HepG2 (cell line): ENCODE data around the gene MMAA. TPM values are rescaled to one million over a fixed set of nuclear protein-coding genes. Genes with fewer than 3 reads are reported as not detected.
"Not testable (repeated sequence)": the region's sequence is repeated elsewhere in the genome, so short reads cannot be mapped to it uniquely, and the experiment has no call there.

ENCODE experiments used
- ATAC-seq: fragments of 200-7000 bp; cut with Tn5 transposase; 3 replicates; pipeline ENCODE4 v1.9.1; 2020; ENCODE audit warnings: mild to moderate bottlenecking, moderate library complexity
- BruUV-seq: library from RNA; stranded (reverse); fragments of 400-500 nt; replicated peaks from 2 replicates; lab custom pipeline; 2021; lab: Mats Ljungman, UMichigan
- CTCF ChIA-PET: fragments of 300-600 bp; formaldehyde crosslinking; extraction: SDS; loops from one replicate; lab custom pipeline; 2021; ENCODE audit warnings: low total read pairs, inconsistent platforms, low intra/inter-chr PET ratio; lab: Yijun Ruan, JAX
- POLR2A ChIA-PET: fragments of 350-600 bp; sonication (Branson Sonifier 250); formaldehyde crosslinking; loops from one replicate; lab custom pipeline; 2020; ENCODE audit warnings: antibody characterized with exemption, inconsistent platforms; lab: Yijun Ruan, JAX
- DNase-seq: peaks from one replicate; pipeline ENCODE4 v3.0.0-alpha.2; 2015; ENCODE audit warnings: low spot score
- FAIRE-seq: peaks from 3 replicates; lab custom pipeline; 2011; peaks lifted over from hg19 to GRCh38; lab: Jason Lieb, UNC
- H2AFZ ChIP-seq: one replicate; pipeline ENCODE4 v1.6.1; 2011; ENCODE audit warnings: low read length, inconsistent platforms
- H3K27ac ChIP-seq: fragments of 300-600 bp; 3 replicates; pipeline ENCODE4 v1.8.0; 2011; ENCODE audit warnings: mixed run types, mild to moderate bottlenecking, mixed read lengths, low read length, inconsistent platforms; ENCODE audit not compliant: insufficient read depth; ENCODE audit errors: extremely low read length
- H3K27me3 ChIP-seq, 2 experiments: fragments of 200-600 bp in 1 of 2; 2 replicates in 1 of 2; 3 replicates in 1 of 2; pipeline versions ENCODE4 v1.6.0 to v1.8.0; 2011; ENCODE audit warnings: low read length in 2 of 2, mild to moderate bottlenecking in 2 of 2, moderate library complexity in 2 of 2, inconsistent platforms in 1 of 2; ENCODE audit not compliant: insufficient read depth in 2 of 2, control insufficient read depth in 1 of 2
- H3K36me3 ChIP-seq, 2 experiments: fragments of 200-600 bp in 1 of 2; replicated peaks in 1 of 2; 2 replicates in 1 of 2; 3 replicates in 1 of 2; pipeline versions ENCODE4 v1.5.1 to v1.8.0; 2011; ENCODE audit warnings: low read length in 2 of 2, inconsistent platforms in 1 of 2; ENCODE audit not compliant: insufficient read depth in 2 of 2, control insufficient read depth in 1 of 2
- H3K4me1 ChIP-seq: 2 replicates; pipeline ENCODE4 v1.5.1; 2012; ENCODE audit warnings: low read length, inconsistent platforms; ENCODE audit not compliant: insufficient read depth
- H3K4me2 ChIP-seq: 2 replicates; pipeline ENCODE4 v1.6.0; 2011; ENCODE audit warnings: low read depth, low read length, inconsistent platforms
- H3K4me3 ChIP-seq, 3 experiments: fragments of 200-600 bp in 1 of 3; sonication (generic), shearing (Covaris generic) in 1 of 3; replicated peaks in 1 of 3; 2 replicates each; pipeline ENCODE4 v1.5.1; 2011 to 2016; ENCODE audit warnings: low read length in 3 of 3, inconsistent platforms in 2 of 3, low read depth in 2 of 3, mild to moderate bottlenecking in 2 of 3, control low read depth in 1 of 3, mixed read lengths in 1 of 3; ENCODE audit not compliant: insufficient read depth in 1 of 3
- H3K79me2 ChIP-seq: one replicate; pipeline ENCODE4 v1.6.1; 2011; ENCODE audit warnings: low read length, inconsistent platforms; ENCODE audit not compliant: insufficient read depth
- H3K9ac ChIP-seq: 2 replicates; pipeline ENCODE4 v1.6.0; 2011; ENCODE audit warnings: mild to moderate bottlenecking, low read depth, low read length, inconsistent platforms; ENCODE audit not compliant: insufficient read depth
- H3K9me3 ChIP-seq: 2 replicates; pipeline ENCODE4 v1.5.1; 2012; ENCODE audit warnings: mild to moderate bottlenecking, low read length
- H4K20me1 ChIP-seq: 2 replicates; pipeline ENCODE4 v1.6.0; 2011; ENCODE audit warnings: inconsistent platforms, mild to moderate bottlenecking, low read length, moderate library complexity; ENCODE audit not compliant: insufficient read depth
- FOXA3 ChIP-seq: IDR thresholded peaks from 2 replicates; pipeline ENCODE4 v1.6.1; 2016; ENCODE audit warnings: missing genetic modification reagents, missing compliant biosample characterization
- SOX5 ChIP-seq: IDR thresholded peaks from 2 replicates; pipeline ENCODE4 v1.6.1; 2016; ENCODE audit warnings: borderline replicate concordance
- WGBS: methylation state at CpG from one replicate; pipeline ENCODE4 v1.1.6; 2017; ENCODE audit warnings: low lambda C conversion rate; 5-methylcytosine and 5-hydroxymethylcytosine counted together
- in situ Hi-C: cut with HindIII; loops from 2 replicates; pipeline ENCODE4 v1.10.0; 2017; ENCODE audit warnings: low pct_unique_long_range_greater_than_20kb; ENCODE audit not compliant: extremely low pct_ligation_motif_present
- intact Hi-C: fragments of 100-400 bp; cut with micrococcal nuclease; formaldehyde crosslinking; loops from one replicate; pipeline ENCODE4 v1.10.0; 2022; ENCODE audit not compliant: unreplicated experiment
- polyA plus RNA-seq, 8 experiments: library from polyadenylated mRNA; depleted of rRNA in 3 of 8; stranded (reverse) in 7 of 8; unstranded in 1 of 8; fragments of >200 nt; fragmentation: Illumina TruSeq in 4 of 8; extraction: Trizol in 4 of 8; gene quantifications; 2 replicates each; pipeline versions ENCODE4 v1.2.1 to v1.2.3, GENCODE V29; 2011 to 2016; ENCODE audit warnings: low read depth in 4 of 8, missing spikeins in 1 of 8, mixed read lengths in 1 of 8; ENCODE audit not compliant: insufficient read depth in 1 of 8
- total RNA-seq, 5 experiments: library from RNA; depleted of rRNA; stranded (reverse); fragments of >200 nt; fragmentation: Illumina TruSeq; extraction: Trizol; gene quantifications; 2 replicates each; pipeline ENCODE4 v1.2.3, GENCODE V29; 2016; ENCODE audit warnings: low read depth in 1 of 5
- TF ChIP-seq, protein P1 (sequence below): sonication (generic); formaldehyde crosslinking; conservative IDR thresholded peaks from 2 replicates; pipeline ENCODE4 v1.4.0; 2020; ENCODE audit warnings: missing genetic modification reagents
- TF ChIP-seq, protein P2 (sequence below): sonication (generic); formaldehyde crosslinking; IDR thresholded peaks from 2 replicates; pipeline ENCODE4 v1.4.0; 2020; ENCODE audit warnings: missing genetic modification reagents
- TF ChIP-seq, protein P3 (sequence below): IDR thresholded peaks from 2 replicates; pipeline ENCODE4 v1.4.0; 2020; ENCODE audit warnings: mild to moderate bottlenecking, missing genetic modification reagents
- TF ChIP-seq, protein P4 (sequence below): sonication (generic); formaldehyde crosslinking; IDR thresholded peaks from 2 replicates; pipeline ENCODE4 v1.5.1; 2020; ENCODE audit warnings: mild to moderate bottlenecking, missing genetic modification reagents, moderate library complexity

MMAA gene
- total and polyA plus RNA-seq, 2 of the 13 experiments (the other 11 are each of a cell fraction or from before 2014, with no cell fraction given) = 1.3 to 2.8 TPM

DNA sequence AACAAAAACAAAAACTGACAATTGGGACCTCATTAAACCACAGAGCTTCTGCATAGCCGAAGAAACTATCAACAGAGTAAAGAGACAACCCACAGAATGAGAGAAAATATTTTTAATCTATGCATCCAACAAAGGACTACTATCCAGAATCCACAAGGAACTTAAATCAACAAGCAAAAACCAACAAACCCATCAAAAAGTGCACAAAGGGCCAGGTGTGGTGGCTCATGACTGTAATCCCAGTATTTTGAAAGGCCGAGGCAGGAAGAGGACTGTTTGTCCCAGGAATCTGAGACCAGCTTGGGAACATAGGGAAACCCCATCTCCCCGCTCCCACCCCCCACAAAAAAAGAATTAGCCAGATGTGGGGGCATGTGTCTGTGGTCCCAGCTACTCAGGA, 71.4 kb downstream of the MMAA start (continued):
- TF ChIP-seq, protein P1, sequence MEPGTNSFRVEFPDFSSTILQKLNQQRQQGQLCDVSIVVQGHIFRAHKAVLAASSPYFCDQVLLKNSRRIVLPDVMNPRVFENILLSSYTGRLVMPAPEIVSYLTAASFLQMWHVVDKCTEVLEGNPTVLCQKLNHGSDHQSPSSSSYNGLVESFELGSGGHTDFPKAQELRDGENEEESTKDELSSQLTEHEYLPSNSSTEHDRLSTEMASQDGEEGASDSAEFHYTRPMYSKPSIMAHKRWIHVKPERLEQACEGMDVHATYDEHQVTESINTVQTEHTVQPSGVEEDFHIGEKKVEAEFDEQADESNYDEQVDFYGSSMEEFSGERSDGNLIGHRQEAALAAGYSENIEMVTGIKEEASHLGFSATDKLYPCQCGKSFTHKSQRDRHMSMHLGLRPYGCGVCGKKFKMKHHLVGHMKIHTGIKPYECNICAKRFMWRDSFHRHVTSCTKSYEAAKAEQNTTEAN (CRISPR knock-in tag) = no peak
- TF ChIP-seq, protein P2, sequence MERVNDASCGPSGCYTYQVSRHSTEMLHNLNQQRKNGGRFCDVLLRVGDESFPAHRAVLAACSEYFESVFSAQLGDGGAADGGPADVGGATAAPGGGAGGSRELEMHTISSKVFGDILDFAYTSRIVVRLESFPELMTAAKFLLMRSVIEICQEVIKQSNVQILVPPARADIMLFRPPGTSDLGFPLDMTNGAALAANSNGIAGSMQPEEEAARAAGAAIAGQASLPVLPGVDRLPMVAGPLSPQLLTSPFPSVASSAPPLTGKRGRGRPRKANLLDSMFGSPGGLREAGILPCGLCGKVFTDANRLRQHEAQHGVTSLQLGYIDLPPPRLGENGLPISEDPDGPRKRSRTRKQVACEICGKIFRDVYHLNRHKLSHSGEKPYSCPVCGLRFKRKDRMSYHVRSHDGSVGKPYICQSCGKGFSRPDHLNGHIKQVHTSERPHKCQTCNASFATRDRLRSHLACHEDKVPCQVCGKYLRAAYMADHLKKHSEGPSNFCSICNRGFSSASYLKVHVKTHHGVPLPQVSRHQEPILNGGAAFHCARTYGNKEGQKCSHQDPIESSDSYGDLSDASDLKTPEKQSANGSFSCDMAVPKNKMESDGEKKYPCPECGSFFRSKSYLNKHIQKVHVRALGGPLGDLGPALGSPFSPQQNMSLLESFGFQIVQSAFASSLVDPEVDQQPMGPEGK (CRISPR knock-in tag) = 0 out of 2 replicates have a peak, but pooled peaks have one; percentile 18
- TF ChIP-seq SOX5 (CRISPR knock-in tag) (peak; percentile 23; the same call in 1 of the 2 replicates), FOXA3 (CRISPR knock-in tag) (peak; percentile 44; the same call in 1 of the 2 replicates)
- TF ChIP-seq, protein P3, sequence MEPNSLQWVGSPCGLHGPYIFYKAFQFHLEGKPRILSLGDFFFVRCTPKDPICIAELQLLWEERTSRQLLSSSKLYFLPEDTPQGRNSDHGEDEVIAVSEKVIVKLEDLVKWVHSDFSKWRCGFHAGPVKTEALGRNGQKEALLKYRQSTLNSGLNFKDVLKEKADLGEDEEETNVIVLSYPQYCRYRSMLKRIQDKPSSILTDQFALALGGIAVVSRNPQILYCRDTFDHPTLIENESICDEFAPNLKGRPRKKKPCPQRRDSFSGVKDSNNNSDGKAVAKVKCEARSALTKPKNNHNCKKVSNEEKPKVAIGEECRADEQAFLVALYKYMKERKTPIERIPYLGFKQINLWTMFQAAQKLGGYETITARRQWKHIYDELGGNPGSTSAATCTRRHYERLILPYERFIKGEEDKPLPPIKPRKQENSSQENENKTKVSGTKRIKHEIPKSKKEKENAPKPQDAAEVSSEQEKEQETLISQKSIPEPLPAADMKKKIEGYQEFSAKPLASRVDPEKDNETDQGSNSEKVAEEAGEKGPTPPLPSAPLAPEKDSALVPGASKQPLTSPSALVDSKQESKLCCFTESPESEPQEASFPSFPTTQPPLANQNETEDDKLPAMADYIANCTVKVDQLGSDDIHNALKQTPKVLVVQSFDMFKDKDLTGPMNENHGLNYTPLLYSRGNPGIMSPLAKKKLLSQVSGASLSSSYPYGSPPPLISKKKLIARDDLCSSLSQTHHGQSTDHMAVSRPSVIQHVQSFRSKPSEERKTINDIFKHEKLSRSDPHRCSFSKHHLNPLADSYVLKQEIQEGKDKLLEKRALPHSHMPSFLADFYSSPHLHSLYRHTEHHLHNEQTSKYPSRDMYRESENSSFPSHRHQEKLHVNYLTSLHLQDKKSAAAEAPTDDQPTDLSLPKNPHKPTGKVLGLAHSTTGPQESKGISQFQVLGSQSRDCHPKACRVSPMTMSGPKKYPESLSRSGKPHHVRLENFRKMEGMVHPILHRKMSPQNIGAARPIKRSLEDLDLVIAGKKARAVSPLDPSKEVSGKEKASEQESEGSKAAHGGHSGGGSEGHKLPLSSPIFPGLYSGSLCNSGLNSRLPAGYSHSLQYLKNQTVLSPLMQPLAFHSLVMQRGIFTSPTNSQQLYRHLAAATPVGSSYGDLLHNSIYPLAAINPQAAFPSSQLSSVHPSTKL = 0 out of 2 replicates have a peak, but pooled peaks have one; percentile 23
- TF ChIP-seq, protein P4, sequence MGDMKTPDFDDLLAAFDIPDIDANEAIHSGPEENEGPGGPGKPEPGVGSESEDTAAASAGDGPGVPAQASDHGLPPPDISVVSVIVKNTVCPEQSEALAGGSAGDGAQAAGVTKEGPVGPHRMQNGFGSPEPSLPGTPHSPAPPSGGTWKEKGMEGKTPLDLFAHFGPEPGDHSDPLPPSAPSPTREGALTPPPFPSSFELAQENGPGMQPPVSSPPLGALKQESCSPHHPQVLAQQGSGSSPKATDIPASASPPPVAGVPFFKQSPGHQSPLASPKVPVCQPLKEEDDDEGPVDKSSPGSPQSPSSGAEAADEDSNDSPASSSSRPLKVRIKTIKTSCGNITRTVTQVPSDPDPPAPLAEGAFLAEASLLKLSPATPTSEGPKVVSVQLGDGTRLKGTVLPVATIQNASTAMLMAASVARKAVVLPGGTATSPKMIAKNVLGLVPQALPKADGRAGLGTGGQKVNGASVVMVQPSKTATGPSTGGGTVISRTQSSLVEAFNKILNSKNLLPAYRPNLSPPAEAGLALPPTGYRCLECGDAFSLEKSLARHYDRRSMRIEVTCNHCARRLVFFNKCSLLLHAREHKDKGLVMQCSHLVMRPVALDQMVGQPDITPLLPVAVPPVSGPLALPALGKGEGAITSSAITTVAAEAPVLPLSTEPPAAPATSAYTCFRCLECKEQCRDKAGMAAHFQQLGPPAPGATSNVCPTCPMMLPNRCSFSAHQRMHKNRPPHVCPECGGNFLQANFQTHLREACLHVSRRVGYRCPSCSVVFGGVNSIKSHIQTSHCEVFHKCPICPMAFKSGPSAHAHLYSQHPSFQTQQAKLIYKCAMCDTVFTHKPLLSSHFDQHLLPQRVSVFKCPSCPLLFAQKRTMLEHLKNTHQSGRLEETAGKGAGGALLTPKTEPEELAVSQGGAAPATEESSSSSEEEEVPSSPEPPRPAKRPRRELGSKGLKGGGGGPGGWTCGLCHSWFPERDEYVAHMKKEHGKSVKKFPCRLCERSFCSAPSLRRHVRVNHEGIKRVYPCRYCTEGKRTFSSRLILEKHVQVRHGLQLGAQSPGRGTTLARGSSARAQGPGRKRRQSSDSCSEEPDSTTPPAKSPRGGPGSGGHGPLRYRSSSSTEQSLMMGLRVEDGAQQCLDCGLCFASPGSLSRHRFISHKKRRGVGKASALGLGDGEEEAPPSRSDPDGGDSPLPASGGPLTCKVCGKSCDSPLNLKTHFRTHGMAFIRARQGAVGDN (CRISPR knock-in tag) = no peak
- TF ChIP-seq, all 625 proteins: peak for 6

DNA sequence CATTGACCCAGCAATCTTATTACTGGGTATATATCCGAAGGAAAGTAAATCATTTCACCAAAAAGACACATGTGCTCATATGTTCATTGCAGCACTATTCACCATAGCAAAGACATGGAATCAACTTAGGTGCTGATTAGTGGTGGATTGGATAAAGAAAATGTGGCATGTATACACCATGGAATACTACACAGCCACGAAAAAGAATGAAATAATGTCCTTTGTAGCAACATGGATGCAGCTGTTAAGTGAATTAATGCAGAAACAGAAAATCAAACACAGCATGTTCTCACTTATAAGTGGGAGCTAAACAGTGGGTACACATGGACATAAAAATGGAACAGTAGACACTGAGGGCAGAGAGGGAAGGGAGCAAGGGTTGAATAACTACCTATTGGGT, 72.2 kb downstream of the MMAA start:
- not testable (repeated sequence) for FAIRE-seq

More for the DNA sequence above, 72.2 kb downstream of the MMAA start:
- intact Hi-C loops, DNase-seq, H3K4me3 ChIP-seq, H2AFZ ChIP-seq, in situ Hi-C loops, POLR2A ChIA-PET, H3K4me2 ChIP-seq, BruUV-seq, H3K36me3 ChIP-seq, H3K27me3 ChIP-seq, H3K9me3 ChIP-seq, H3K9ac ChIP-seq, ATAC-seq, H3K27ac ChIP-seq, CTCF ChIA-PET, H4K20me1 ChIP-seq, H3K79me2 ChIP-seq: not testable (repeated sequence)
- peaks cover 28% of the 10 kb centered on the region for H3K4me1 ChIP-seq
- 50% methylated on average over 2 of the region's 2 CpGs for WGBS
